Hepatocyte (in vitro differentiated cells): ENCODE data around the gene SUGP2. TPM values are rescaled to one million over a fixed set of nuclear protein-coding genes. Genes with fewer than 3 reads are reported as not detected.

ENCODE experiments used
- DNase-seq: peaks from one replicate; pipeline ENCODE4 v3.0.0-alpha.2; 2016; ENCODE audit warnings: low spot score
- H2AFZ ChIP-seq: fragments of 200-600 bp; sonication (generic); 2 replicates; pipeline ENCODE4 v1.6.0; 2016; ENCODE audit warnings: antibody characterized with exemption, mild to moderate bottlenecking
- H3K27ac ChIP-seq: fragments of 200-600 bp; sonication (generic); 2 replicates; pipeline ENCODE4 v1.5.1; 2016; ENCODE audit warnings: mild to moderate bottlenecking
- H3K27me3 ChIP-seq: fragments of 200-600 bp; sonication (generic); 2 replicates; pipeline ENCODE4 v1.6.1; 2016
- H3K36me3 ChIP-seq: fragments of 200-600 bp; sonication (generic); replicated peaks from 2 replicates; pipeline ENCODE4 v1.5.1; 2016; ENCODE audit warnings: low read depth; ENCODE audit not compliant: insufficient read depth
- H3K4me1 ChIP-seq: fragments of 200-600 bp; sonication (generic); 2 replicates; pipeline ENCODE4 v1.5.1; 2016; ENCODE audit warnings: mild to moderate bottlenecking, moderate library complexity; ENCODE audit not compliant: insufficient read depth
- H3K4me2 ChIP-seq: fragments of 200-600 bp; sonication (generic); 2 replicates; pipeline ENCODE4 v1.6.0; 2016
- H3K4me3 ChIP-seq: fragments of 200-600 bp; sonication (generic); 2 replicates; pipeline ENCODE4 v1.5.1; 2016; ENCODE audit warnings: mild to moderate bottlenecking
- H3K79me2 ChIP-seq: fragments of 200-600 bp; sonication (generic); 2 replicates; pipeline ENCODE4 v1.6.0; 2017; ENCODE audit warnings: mild to moderate bottlenecking
- H3K9me2 ChIP-seq: fragments of 200-600 bp; sonication (generic); replicated peaks from 2 replicates; pipeline ENCODE4 v1.6.0; 2017; ENCODE audit warnings: mild to moderate bottlenecking; ENCODE audit not compliant: insufficient read depth
- H3K9me3 ChIP-seq: fragments of 200-600 bp; sonication (generic); 2 replicates; pipeline ENCODE4 v1.5.1; 2016; ENCODE audit warnings: low read depth, mild to moderate bottlenecking
- H4K20me1 ChIP-seq: fragments of 200-600 bp; sonication (generic); 2 replicates; pipeline ENCODE4 v1.6.0; 2016; ENCODE audit warnings: mild to moderate bottlenecking; ENCODE audit not compliant: insufficient read depth, poor library complexity, severe bottlenecking
- CTCF ChIP-seq: fragments of 200-600 bp; sonication (generic); IDR thresholded peaks from 2 replicates; pipeline ENCODE4 v1.5.1; 2016; ENCODE audit warnings: antibody characterized with exemption, mild to moderate bottlenecking; ENCODE audit not compliant: poor library complexity
- EZH2 ChIP-seq: fragments of 200-600 bp; sonication (generic); IDR thresholded peaks from 2 replicates; pipeline ENCODE4 v1.6.1; 2016; ENCODE audit warnings: antibody characterized with exemption, mild to moderate bottlenecking, borderline replicate concordance
- EZH2phosphoT487 ChIP-seq: fragments of 200-600 bp; sonication (generic); IDR thresholded peaks from one replicate; pipeline ENCODE4 v1.6.1; 2018; ENCODE audit warnings: antibody characterized with exemption, mild to moderate bottlenecking, low read depth, moderate library complexity; ENCODE audit not compliant: unreplicated experiment, severe bottlenecking
- WGBS: methylation state at CpG from one replicate; pipeline ENCODE4 v1.1.6; 2016; ENCODE audit warnings: low lambda C conversion rate; ENCODE audit errors: missing lambda C conversion rate; 5-methylcytosine and 5-hydroxymethylcytosine counted together
- polyA plus RNA-seq: library from polyadenylated mRNA; unstranded; fragments of >200 nt; fragmentation: Nextera tagmentation; extraction: Ambion mirVana; gene quantifications from 2 replicates; pipeline ENCODE4 v1.2.1, GENCODE V29; 2016
- total RNA-seq: library from RNA; depleted of rRNA; stranded (reverse); fragments of >200 nt; gene quantifications from 2 replicates; pipeline ENCODE4 v1.2.3, GENCODE V29; 2014

SUGP2 gene
- total and polyA plus RNA-seq, 2 experiments from 2014 or later = 36.4 to 51.0 TPM

GRCh38 chr19:18972301-18972811, 61.0 kb downstream of the SUGP2 start:
- no peaks in the 10 kb centered on the region for H3K27me3 ChIP-seq
- no peak overlapping the region for H3K27ac ChIP-seq
- H3K4me3 ChIP-seq = no peak overlapping the region
- TF ChIP-seq EZH2 (no peak), CTCF (no peak), EZH2phosphoT487 (no peak)
- no peaks in the 10 kb centered on the region for H4K20me1 ChIP-seq
- H3K4me2 ChIP-seq = peak overlapping the region; percentile 20
- no peaks in the 10 kb centered on the region for H3K9me2 ChIP-seq
- H3K79me2 ChIP-seq = no peaks in the 10 kb centered on the region
- DNase-seq = no peak
- no peaks in the 10 kb centered on the region for H3K9me3 ChIP-seq
- H3K4me1 ChIP-seq = no peaks in the 10 kb centered on the region
- no peak overlapping the region for H2AFZ ChIP-seq
- 63% methylated on average over 11 of the region's 12 CpGs for WGBS
- H3K36me3 ChIP-seq = no peaks in the 10 kb centered on the region

DNA sequence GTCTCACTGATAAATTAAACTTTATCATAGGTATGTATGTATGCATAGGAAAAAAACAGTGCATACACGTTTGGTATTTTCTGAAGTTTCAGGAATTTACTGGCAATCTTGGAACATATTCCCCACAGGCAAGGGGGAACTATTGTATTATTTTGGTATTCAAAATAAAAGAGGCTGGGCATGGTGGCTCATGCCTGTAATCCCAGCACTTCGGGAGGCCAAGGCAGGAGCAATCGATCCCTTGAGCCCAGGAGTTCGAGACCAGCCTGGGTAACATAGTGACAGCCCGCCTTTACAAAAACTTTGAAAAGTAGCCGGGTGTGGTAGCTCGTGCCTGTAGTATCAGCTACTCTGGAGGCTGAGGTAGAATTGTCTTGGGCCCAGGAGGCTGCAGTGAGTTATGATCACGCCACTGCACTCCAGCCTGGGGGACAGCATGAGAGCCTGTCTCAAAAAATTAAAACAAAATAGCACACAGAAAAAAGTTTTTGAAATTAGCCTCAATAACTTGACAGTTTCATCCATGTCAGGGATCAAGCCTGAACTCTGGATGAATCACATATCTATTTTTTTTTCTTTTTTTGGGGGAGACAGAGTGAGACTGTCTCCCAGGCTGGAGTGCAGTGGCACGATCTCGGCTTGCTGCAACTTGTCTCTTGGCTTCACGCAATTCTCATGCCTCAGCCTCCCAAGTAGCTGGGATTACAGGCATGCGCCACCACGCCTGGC, 63.2 kb downstream of the SUGP2 start:
- Histone ChIP-seq H3K9me2 (no peaks in the 10 kb centered on the region), H3K9me3 (no peaks in the 10 kb centered on the region), H3K4me2 (no peak overlapping the region), H3K27ac (no peak overlapping the region), H3K79me2 (no peaks in the 10 kb centered on the region), H3K36me3 (no peaks in the 10 kb centered on the region), H4K20me1 (no peaks in the 10 kb centered on the region), H3K4me1 (no peaks in the 10 kb centered on the region), H3K27me3 (no peaks in the 10 kb centered on the region), H2AFZ (no peak overlapping the region), H3K4me3 (no peak overlapping the region)
- WGBS = 91% methylated on average over 13 of the region's 13 CpGs
- no peak for TF ChIP-seq EZH2
- TF ChIP-seq EZH2phosphoT487 = no peak
- DNase-seq = no peak

GRCh38 chr19:18967358-18968146, 65.8 kb downstream of the SUGP2 start:
- no peak overlapping the region for H3K27ac ChIP-seq
- H3K9me2 ChIP-seq = no peaks in the 10 kb centered on the region
- DNase-seq = peak; percentile 34
- H3K4me2 ChIP-seq = no peak overlapping the region
- H3K79me2 ChIP-seq = no peaks in the 10 kb centered on the region
- H3K4me3 ChIP-seq = no peak overlapping the region
- no peaks in the 10 kb centered on the region for H3K9me3 ChIP-seq
- H3K36me3 ChIP-seq = no peaks in the 10 kb centered on the region
- no peaks in the 10 kb centered on the region for H3K27me3 ChIP-seq
- no peak overlapping the region for H2AFZ ChIP-seq
- TF ChIP-seq CTCF (no peak), EZH2phosphoT487 (no peak)
- WGBS = 78% methylated on average over 11 of the region's 11 CpGs
- no peaks in the 10 kb centered on the region for H4K20me1 ChIP-seq
- no peaks in the 10 kb centered on the region for H3K4me1 ChIP-seq

GRCh38 chr19:18966307-18966706, 67.0 kb downstream of the SUGP2 start:
- H3K4me1 ChIP-seq = no peaks in the 10 kb centered on the region
- H3K4me3 ChIP-seq = no peak overlapping the region
- H2AFZ ChIP-seq = no peak overlapping the region
- no peaks in the 10 kb centered on the region for H3K36me3 ChIP-seq
- 56% methylated on average over 4 of the region's 4 CpGs for WGBS
- H3K27me3 ChIP-seq = peaks cover 7% of the 10 kb centered on the region
- H3K27ac ChIP-seq = no peak overlapping the region
- no peak for DNase-seq
- TF ChIP-seq EZH2phosphoT487 = no peak
- TF ChIP-seq CTCF = no peak
- TF ChIP-seq EZH2 = no peak
- H3K79me2 ChIP-seq = no peaks in the 10 kb centered on the region
- no peak overlapping the region for H3K4me2 ChIP-seq
- no peaks in the 10 kb centered on the region for H3K9me2 ChIP-seq
- H3K9me3 ChIP-seq = no peaks in the 10 kb centered on the region
- H4K20me1 ChIP-seq = no peaks in the 10 kb centered on the region
